Nephron progenitor cell (in vitro differentiated cells): ENCODE measurements around the gene ZNF518A.

ENCODE experiments used
- DNase-seq: peaks from one replicate; pipeline ENCODE4 v3.0.0; 2021
- H3K27ac Mint-ChIP-seq: 2 replicates; pipeline ENCODE4 v1.8.0; 2021; ENCODE audit warnings: mild to moderate bottlenecking, moderate library complexity, mixed read lengths
- H3K27me3 Mint-ChIP-seq: 2 replicates; pipeline ENCODE4 v1.8.0; 2021; ENCODE audit warnings: mild to moderate bottlenecking, low read depth, mixed read lengths; ENCODE audit not compliant: poor library complexity
- H3K36me3 Mint-ChIP-seq: 2 replicates; pipeline ENCODE4 v1.8.0; 2021; ENCODE audit warnings: low read depth, mixed read lengths
- H3K4me1 Mint-ChIP-seq: 2 replicates; pipeline ENCODE4 v1.8.0; 2021; ENCODE audit warnings: mixed read lengths
- H3K4me3 Mint-ChIP-seq: 2 replicates; pipeline ENCODE4 v1.8.0; 2021; ENCODE audit warnings: mild to moderate bottlenecking, moderate library complexity, mixed read lengths
- H3K9me3 Mint-ChIP-seq: 2 replicates; pipeline ENCODE4 v1.8.0; 2021; ENCODE audit warnings: mild to moderate bottlenecking, moderate library complexity, mixed read lengths
- TF ChIP-seq, protein P1 (sequence below): fragments of 200-600 bp; sonication (generic); IDR thresholded peaks from 2 replicates; pipeline ENCODE4 v1.5.0; 2021; ENCODE audit warnings: antibody characterized with exemption

The ZNF518A gene

GRCh38 chr10:96208946-96209345, 78.8 kb downstream of the ZNF518A start:
- Mint-ChIP-seq H3K9me3 (no peaks in the 10 kb centered on the region), H3K27me3 (peaks cover 4% of the 10 kb centered on the region), H3K36me3 (no peaks in the 10 kb centered on the region), H3K27ac (no peak overlapping the region), H3K4me3 (no peak overlapping the region), H3K4me1 (peaks cover 9% of the 10 kb centered on the region)
- TF ChIP-seq, protein P1, sequence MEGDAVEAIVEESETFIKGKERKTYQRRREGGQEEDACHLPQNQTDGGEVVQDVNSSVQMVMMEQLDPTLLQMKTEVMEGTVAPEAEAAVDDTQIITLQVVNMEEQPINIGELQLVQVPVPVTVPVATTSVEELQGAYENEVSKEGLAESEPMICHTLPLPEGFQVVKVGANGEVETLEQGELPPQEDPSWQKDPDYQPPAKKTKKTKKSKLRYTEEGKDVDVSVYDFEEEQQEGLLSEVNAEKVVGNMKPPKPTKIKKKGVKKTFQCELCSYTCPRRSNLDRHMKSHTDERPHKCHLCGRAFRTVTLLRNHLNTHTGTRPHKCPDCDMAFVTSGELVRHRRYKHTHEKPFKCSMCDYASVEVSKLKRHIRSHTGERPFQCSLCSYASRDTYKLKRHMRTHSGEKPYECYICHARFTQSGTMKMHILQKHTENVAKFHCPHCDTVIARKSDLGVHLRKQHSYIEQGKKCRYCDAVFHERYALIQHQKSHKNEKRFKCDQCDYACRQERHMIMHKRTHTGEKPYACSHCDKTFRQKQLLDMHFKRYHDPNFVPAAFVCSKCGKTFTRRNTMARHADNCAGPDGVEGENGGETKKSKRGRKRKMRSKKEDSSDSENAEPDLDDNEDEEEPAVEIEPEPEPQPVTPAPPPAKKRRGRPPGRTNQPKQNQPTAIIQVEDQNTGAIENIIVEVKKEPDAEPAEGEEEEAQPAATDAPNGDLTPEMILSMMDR = no peak
- no peak for DNase-seq

DNA sequence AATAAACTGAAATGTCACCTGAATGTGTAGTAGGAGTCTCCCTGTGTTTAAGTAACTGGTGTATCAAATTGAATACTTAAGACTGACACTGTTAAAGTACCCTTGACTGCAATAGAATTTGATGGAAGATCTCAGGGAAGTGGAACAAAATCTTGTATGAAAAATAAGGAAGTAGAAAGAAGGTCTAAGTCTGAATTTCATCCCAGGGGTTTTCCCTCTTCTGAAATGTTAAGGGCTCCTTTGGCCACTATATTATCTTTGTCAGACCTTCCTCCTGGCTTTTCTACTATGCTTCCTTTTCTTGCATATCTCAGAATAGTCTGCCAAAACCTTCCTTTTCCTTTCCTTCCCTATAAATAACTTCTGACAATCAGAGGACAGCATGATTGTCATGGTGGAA, 81.7 kb downstream of the ZNF518A start:
- Mint-ChIP-seq H3K4me1 (peaks cover 11% of the 10 kb centered on the region), H3K4me3 (no peak overlapping the region), H3K27ac (no peak overlapping the region), H3K9me3 (no peaks in the 10 kb centered on the region), H3K27me3 (peaks cover 8% of the 10 kb centered on the region), H3K36me3 (no peaks in the 10 kb centered on the region)
- DNase-seq = no peak
- TF ChIP-seq, protein P1 = no peak

- peaks cover 8% of the 10 kb centered on the region for H3K27me3 Mint-ChIP-seq
- H3K4me1 Mint-ChIP-seq = peaks cover 11% of the 10 kb centered on the region
- no peak for DNase-seq
- no peaks in the 10 kb centered on the region for H3K9me3 Mint-ChIP-seq
- TF ChIP-seq, protein P1 = no peak
- no peak overlapping the region for H3K27ac Mint-ChIP-seq
- no peak overlapping the region for H3K4me3 Mint-ChIP-seq
- no peaks in the 10 kb centered on the region for H3K36me3 Mint-ChIP-seq
Observed at GRCh38 chr10:96212911-96213310, 82.8 kb downstream of the ZNF518A start.
